ENCODE results near the gene MAN2B2.

The MAN2B2 gene

GRCh38 chr4:6574747-6575502, at the start of gene MAN2B2:
Gene MAN2B2 (plus strand): TSS chr4:6575189. CDS start chr4:6575211, 22 bp downstream.
- peak; percentile 84 for DNase-seq

GRCh38 chr4:6525474-6525873, 49.5 kb upstream of the MAN2B2 start:
- no peak for DNase-seq

- no peak for DNase-seq
Measured at GRCh38 chr4:6526156-6526555, 48.8 kb upstream of the MAN2B2 start.

GRCh38 chr4:6526671-6527091, 48.3 kb upstream of the MAN2B2 start:
- no peak for DNase-seq

- no peak for DNase-seq
Measured at GRCh38 chr4:6527259-6527658, 47.7 kb upstream of the MAN2B2 start.

GRCh38 chr4:6527683-6528595, 47.0 kb upstream of the MAN2B2 start:
- DNase-seq: no peak

- DNase-seq: no peak
Measured at GRCh38 chr4:6529021-6529420, 46.0 kb upstream of the MAN2B2 start.

- DNase-seq: no peak
Measured at GRCh38 chr4:6530301-6530700, 44.7 kb upstream of the MAN2B2 start.

GRCh38 chr4:6530964-6531363, 44.0 kb upstream of the MAN2B2 start:
- no peak for DNase-seq

GRCh38 chr4:6532102-6532501, 42.9 kb upstream of the MAN2B2 start:
- DNase-seq: no peak

GRCh38 chr4:6532658-6533057, 42.3 kb upstream of the MAN2B2 start:
- DNase-seq: no peak

GRCh38 chr4:6534050-6534449, 40.9 kb upstream of the MAN2B2 start:
- DNase-seq: no peak

- DNase-seq: no peak
Measured at GRCh38 chr4:6534618-6535328, 40.2 kb upstream of the MAN2B2 start.

GRCh38 chr4:6535329-6535692, 39.7 kb upstream of the MAN2B2 start:
- no peak for DNase-seq

GRCh38 chr4:6535706-6536105, 39.3 kb upstream of the MAN2B2 start:
- DNase-seq: no peak

GRCh38 chr4:6538111-6538510, 36.9 kb upstream of the MAN2B2 start:
- no peak for DNase-seq

GRCh38 chr4:6538575-6538974, 36.4 kb upstream of the MAN2B2 start:
- DNase-seq: no peak

- DNase-seq: no peak
Measured at GRCh38 chr4:6539009-6539764, 35.8 kb upstream of the MAN2B2 start.

- DNase-seq: no peak
Measured at GRCh38 chr4:6540879-6541278, 34.1 kb upstream of the MAN2B2 start.

- no peak for DNase-seq
Measured at GRCh38 chr4:6541789-6542188, 33.2 kb upstream of the MAN2B2 start.

GRCh38 chr4:6542951-6543350, 32.0 kb upstream of the MAN2B2 start:
- no peak for DNase-seq

GRCh38 chr4:6546091-6546490, 28.9 kb upstream of the MAN2B2 start:
- no peak for DNase-seq
